Tibial nerve (tissue), 4 donors: ENCODE results near the gene BAIAP3.

Experiments used
- CTCF ChIP-seq, 5 experiments: fragments of 200-600 bp in 3 of 5; fragments of 450-650 bp in 2 of 5; sonication (generic) in 3 of 5; IDR thresholded peaks; one replicate each; pipeline ENCODE4 v1.5.1; 2016 to 2019; ENCODE audit warnings: antibody characterized with exemption in 5 of 5, mild to moderate bottlenecking in 3 of 5, moderate library complexity in 2 of 5
- EP300 ChIP-seq, 2 donors: sonication (generic); formaldehyde crosslinking; IDR thresholded peaks; one replicate each; pipeline ENCODE4 v1.6.1; 2017; ENCODE audit warnings: antibody characterized with exemption in 2 of 2, mild to moderate bottlenecking in 1 of 2
- POLR2A ChIP-seq, 2 donors: fragments of 450-650 bp; IDR thresholded peaks; one replicate each; pipeline ENCODE4 v1.6.1; 2017; ENCODE audit warnings: antibody characterized with exemption in 2 of 2, mild to moderate bottlenecking in 2 of 2, moderate library complexity in 2 of 2

DNA sequence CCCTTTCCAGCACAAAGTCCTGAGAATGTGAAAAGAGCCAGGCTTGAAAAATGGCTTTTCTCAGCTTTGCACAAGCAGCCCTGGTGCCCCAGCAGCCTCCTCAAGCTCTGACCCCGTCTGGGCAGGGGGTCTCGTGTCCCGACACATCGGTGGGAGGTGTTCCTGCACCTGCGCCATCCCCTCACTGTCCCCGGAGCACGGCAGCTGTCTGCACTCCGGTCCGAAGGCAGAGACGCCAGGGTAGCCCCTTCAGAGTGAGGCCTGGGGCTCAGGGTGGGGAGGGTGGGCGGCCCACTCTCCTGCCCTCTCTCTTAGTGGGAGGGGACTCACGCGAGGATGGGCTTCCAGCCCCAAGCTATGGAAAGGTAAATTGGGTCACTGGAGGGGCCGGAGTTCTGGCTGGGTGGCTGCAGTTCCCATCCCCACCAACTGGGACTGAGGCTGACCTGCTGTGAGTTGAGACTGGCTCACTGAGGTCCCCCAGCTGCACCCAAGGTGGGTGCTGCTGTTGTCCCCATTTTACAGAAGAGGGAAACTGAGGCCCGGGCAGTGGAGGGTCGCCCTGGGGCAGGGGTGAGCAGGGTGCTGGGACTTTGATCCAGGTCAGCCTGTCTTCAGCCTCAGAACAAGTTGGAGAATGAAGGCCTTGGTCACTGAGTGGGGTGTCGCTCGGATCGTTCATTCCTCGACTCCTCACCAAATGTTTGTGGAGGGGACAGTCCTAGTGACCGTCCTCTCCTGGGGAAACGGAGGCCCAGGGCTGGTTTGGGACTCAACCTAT, 2.3 kb upstream of the BAIAP3 start:
- TF ChIP-seq EP300 (IDR thresholded peaks at IDR 0.05) (no peak), CTCF (IDR thresholded peaks at IDR 0.05) (no peak), POLR2A (IDR thresholded peaks at IDR 0.05) (no peak)
